Measurements from ENCODE around the gene TMEM39A.

DNA sequence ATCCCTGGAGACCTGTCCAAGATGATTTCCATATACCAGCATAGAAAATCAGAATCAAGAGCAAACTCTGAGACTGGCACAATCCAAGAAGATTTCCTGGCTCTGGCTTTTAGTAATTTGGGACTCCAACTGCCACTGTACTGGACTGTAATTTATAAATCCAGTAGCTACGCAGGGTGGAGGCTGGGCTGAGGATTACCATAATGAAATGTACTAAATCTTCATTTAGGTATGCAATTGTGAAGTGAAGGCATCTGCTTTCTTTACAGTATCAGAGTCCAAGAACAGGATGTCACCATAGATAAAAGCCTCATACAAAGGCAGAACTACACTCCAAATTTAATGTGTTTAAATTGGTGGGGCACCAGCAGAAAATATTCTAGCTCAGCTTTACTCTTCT, 46.5 kb downstream of the TMEM39A start:
- TF ChIP-seq, protein P1, sequence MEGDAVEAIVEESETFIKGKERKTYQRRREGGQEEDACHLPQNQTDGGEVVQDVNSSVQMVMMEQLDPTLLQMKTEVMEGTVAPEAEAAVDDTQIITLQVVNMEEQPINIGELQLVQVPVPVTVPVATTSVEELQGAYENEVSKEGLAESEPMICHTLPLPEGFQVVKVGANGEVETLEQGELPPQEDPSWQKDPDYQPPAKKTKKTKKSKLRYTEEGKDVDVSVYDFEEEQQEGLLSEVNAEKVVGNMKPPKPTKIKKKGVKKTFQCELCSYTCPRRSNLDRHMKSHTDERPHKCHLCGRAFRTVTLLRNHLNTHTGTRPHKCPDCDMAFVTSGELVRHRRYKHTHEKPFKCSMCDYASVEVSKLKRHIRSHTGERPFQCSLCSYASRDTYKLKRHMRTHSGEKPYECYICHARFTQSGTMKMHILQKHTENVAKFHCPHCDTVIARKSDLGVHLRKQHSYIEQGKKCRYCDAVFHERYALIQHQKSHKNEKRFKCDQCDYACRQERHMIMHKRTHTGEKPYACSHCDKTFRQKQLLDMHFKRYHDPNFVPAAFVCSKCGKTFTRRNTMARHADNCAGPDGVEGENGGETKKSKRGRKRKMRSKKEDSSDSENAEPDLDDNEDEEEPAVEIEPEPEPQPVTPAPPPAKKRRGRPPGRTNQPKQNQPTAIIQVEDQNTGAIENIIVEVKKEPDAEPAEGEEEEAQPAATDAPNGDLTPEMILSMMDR (IDR thresholded peaks at IDR 0.05), result no peak
- no peak for TF ChIP-seq POLR2A (IDR thresholded peaks at IDR 0.05)
